ENCODE measurements around the gene CRACR2A.

GRCh38 chr12:3629057-3629830 lies 123.7 kb downstream of the CRACR2A start:
- TF ChIP-seq RCOR1 (IDR thresholded peaks at IDR 0.05; ENCODE audit: low read depth, low read length): no peak
- no peak for TF ChIP-seq MAFK (IDR thresholded peaks at IDR 0.05; ENCODE audit: partially characterized antibody)
- TF ChIP-seq SREBF2 (IDR thresholded peaks at IDR 0.05): no peak
- no peak for TF ChIP-seq MAZ (IDR thresholded peaks at IDR 0.05; ENCODE audit: borderline replicate concordance, low read depth, low read length)
- no peak for TF ChIP-seq ZFP36 (IDR thresholded peaks at IDR 0.05; ENCODE audit: borderline replicate concordance, partially characterized antibody)
- no peak for TF ChIP-seq POLR2A (IDR thresholded peaks at IDR 0.05; ENCODE audit: low read length)

Measured in A549 (cell line).